BE2C (cell line): ENCODE measurements around the gene RIBC2.
A peak's percentile ranks its signal among the peaks of the same experiment; 100 is the strongest.

Experiments used
- DNase-seq: peaks from one replicate; pipeline ENCODE4 v3.0.0-alpha.2; 2020
- H3K27me3 ChIP-seq: fragments of 250-450 bp; sonication (Bioruptor Pico); 2 replicates; pipeline ENCODE4 v1.5.1; 2020; ENCODE audit warnings: mild to moderate bottlenecking
- H3K36me3 ChIP-seq: fragments of 250-450 bp; sonication (Bioruptor Pico); 2 replicates; pipeline ENCODE4 v1.5.1; 2020; ENCODE audit warnings: mild to moderate bottlenecking
- H3K4me1 ChIP-seq: fragments of 250-450 bp; sonication (Bioruptor Pico); 2 replicates; pipeline ENCODE4 v1.5.1; 2020
- H3K4me3 ChIP-seq: 2 replicates; pipeline ENCODE4 v1.5.1; 2011; ENCODE audit warnings: low read depth, low read length
- H3K9me3 ChIP-seq: fragments of 250-450 bp; sonication (Bioruptor Pico); 2 replicates; pipeline ENCODE4 v1.5.1; 2020
- TF ChIP-seq, protein P1 (sequence below): IDR thresholded peaks from 2 replicates; pipeline ENCODE4 v1.5.1; 2012; ENCODE audit warnings: mild to moderate bottlenecking, low read depth, low read length

Gene RIBC2

DNA sequence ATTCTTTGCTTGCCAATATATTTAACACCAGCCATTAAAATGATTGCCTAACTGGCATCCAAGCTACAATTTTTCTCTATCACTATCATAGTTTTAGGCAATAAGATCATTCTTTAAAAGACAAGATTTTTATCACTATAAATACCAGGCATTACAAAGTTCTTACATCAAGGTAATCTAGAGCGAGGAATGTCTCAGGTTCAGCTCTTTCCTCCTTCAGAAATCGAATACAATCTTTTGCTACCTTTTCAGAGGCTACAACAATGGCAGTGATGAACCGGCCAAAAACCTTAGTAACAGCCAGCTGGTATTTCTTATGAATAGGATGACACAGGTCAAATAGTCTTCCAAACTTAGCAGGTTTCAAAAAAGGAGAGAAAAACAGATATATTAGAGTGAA, 23.9 kb upstream of the RIBC2 start:
- H3K27me3 ChIP-seq = no peaks in the 10 kb centered on the region
- H3K9me3 ChIP-seq = no peaks in the 10 kb centered on the region
- no peaks in the 10 kb centered on the region for H3K4me1 ChIP-seq
- DNase-seq = no peak
- H3K4me3 ChIP-seq = no peak overlapping the region
- no peaks in the 10 kb centered on the region for H3K36me3 ChIP-seq
- TF ChIP-seq, protein P1, sequence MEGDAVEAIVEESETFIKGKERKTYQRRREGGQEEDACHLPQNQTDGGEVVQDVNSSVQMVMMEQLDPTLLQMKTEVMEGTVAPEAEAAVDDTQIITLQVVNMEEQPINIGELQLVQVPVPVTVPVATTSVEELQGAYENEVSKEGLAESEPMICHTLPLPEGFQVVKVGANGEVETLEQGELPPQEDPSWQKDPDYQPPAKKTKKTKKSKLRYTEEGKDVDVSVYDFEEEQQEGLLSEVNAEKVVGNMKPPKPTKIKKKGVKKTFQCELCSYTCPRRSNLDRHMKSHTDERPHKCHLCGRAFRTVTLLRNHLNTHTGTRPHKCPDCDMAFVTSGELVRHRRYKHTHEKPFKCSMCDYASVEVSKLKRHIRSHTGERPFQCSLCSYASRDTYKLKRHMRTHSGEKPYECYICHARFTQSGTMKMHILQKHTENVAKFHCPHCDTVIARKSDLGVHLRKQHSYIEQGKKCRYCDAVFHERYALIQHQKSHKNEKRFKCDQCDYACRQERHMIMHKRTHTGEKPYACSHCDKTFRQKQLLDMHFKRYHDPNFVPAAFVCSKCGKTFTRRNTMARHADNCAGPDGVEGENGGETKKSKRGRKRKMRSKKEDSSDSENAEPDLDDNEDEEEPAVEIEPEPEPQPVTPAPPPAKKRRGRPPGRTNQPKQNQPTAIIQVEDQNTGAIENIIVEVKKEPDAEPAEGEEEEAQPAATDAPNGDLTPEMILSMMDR = no peak

DNA sequence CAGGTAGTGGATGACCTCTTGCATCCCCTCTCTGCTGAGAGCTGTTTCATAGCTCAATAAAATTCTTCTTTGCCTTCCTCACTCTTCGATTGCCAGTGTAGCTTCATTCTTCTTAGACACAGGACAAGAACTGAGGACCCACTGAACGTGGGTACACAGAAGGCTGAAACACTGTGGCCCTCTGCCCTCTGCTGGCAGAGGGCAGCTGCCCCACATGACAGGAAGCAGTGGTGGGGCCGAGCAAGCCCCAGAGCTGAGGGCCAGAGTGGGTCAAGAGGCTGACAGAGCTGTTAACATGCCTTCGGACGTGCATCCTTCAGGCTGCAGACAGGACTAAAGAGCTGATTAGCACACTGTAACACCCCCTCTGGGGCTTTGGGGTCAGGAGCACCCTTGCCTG, 15.7 kb upstream of the RIBC2 start:
- H3K27me3 ChIP-seq = no peaks in the 10 kb centered on the region
- DNase-seq = no peak
- H3K36me3 ChIP-seq = no peaks in the 10 kb centered on the region
- H3K9me3 ChIP-seq = no peaks in the 10 kb centered on the region
- H3K4me3 ChIP-seq = no peak overlapping the region
- TF ChIP-seq, protein P1 = peak; percentile 24; the same call in 1 of the 2 replicates
- H3K4me1 ChIP-seq = peaks cover 7% of the 10 kb centered on the region; the same call in 1 of the 2 replicates

DNA sequence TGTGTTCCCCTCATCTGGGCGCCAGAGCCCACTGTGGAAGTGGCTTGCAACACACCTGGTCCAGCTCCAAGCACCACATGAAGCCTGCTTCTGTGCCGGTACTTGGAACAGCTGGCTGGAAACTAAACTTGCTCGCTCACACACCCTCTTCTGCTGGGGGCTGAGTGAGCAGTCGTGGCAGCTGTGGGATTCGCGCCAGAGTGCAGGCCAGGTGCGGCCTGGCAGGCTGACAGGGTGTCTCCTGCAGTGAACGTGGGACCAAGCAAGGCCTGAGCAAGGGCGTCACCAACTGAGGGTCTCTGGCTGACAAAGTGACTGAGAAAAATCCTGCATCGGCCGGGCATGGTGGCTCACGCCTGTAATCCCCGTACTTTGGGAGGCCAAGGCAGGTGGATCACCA, 15.3 kb upstream of the RIBC2 start:
- Histone ChIP-seq H3K9me3 (no peaks in the 10 kb centered on the region), H3K36me3 (no peaks in the 10 kb centered on the region), H3K4me3 (no peak overlapping the region), H3K27me3 (no peaks in the 10 kb centered on the region), H3K4me1 (peaks cover 7% of the 10 kb centered on the region; the same call in 1 of the 2 replicates)
- peak; percentile 20 for DNase-seq
- TF ChIP-seq, protein P1 = no peak

DNA sequence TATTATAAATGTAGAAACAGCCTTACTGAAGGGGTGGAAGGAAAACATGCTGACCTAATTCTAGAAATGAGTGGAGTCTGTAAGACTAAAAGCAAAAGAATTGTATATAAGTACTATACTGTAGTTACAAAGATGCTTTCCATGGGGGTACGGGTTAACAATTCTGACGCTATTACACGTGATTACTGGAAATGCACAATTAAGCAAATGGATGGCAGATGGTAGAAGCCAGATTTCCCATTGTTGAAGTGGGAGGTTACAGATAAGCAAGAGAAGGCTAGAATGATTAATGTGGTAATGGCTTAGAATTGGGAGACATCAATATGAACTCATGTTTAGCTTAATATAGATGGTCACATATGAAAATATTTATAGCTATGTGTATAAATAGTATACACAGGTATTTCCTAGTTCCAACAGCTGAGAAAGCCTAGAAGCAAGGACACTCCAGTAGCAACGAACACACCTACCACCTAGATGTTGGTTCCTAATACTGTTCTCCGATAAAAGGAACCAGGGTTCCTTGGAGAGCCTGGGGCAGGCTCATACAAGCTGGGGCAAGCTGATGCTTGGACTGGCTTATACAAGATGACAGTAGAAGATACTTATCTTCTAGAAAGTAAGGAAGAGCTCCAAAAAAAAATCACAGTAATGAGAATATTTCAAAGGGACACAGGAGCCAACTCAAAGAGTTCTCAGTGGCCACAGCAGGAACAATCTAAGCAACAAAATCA, 13.6 kb upstream of the RIBC2 start:
- no peaks in the 10 kb centered on the region for H3K36me3 ChIP-seq

DNA sequence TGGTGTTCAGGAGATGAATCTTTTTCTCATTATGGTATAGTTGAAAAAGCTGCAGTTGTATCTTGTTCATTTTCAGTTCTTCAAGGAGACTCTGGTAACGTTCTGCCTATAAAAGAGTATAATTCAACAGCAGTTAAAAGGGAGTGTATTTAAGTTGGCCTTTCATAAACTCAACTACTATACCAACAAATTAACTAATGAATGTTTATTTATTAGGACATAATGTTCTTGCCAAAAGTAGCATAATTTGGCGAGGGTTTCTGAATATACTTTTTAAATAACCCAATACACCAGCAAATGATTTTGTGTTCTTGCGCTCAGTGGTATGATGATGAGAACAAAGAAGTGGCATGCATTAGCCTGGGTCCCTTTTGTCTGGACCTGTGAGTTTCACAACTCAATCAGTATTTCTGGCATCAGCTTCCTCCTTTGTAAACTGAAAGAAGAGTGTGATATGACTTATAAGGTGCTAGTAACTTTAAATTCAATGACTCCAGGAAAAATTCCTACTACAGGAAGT, 11.0 kb upstream of the RIBC2 start:
- Histone ChIP-seq H3K27me3 (no peaks in the 10 kb centered on the region), H3K36me3 (no peaks in the 10 kb centered on the region), H3K9me3 (no peaks in the 10 kb centered on the region), H3K4me3 (no peak overlapping the region), H3K4me1 (peaks cover 7% of the 10 kb centered on the region; the same call in 1 of the 2 replicates)
- TF ChIP-seq, protein P1 = no peak
- DNase-seq = no peak

More for the DNA sequence above, 13.6 kb upstream of the RIBC2 start:
- Histone ChIP-seq H3K27me3 (no peaks in the 10 kb centered on the region), H3K4me3 (no peak overlapping the region), H3K4me1 (peaks cover 7% of the 10 kb centered on the region; the same call in 1 of the 2 replicates), H3K9me3 (no peaks in the 10 kb centered on the region)
- TF ChIP-seq, protein P1 = no peak
- DNase-seq = no peak

DNA sequence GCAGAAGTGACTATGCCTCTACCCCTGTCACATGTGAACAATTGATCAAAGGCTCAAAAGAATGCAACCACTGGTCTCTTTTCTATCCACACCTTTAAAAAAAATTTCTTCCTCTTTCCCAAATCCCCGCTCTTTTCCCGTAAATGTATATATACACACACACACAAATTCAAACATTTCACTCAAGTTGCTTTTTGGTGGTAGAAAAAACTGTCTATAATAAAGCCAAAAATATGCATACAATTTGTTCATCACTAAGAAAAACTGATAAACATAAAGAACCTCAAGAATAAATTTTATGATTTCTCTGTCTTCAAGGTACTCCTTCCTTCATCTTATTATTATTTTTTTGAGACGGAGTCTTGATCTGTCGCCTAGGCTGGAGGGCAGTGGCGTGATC, 5.7 kb upstream of the RIBC2 start:
- TF ChIP-seq, protein P1 = no peak
- Histone ChIP-seq H3K9me3 (peaks cover 3% of the 10 kb centered on the region), H3K36me3 (no peaks in the 10 kb centered on the region), H3K4me3 (no peak overlapping the region), H3K27me3 (no peaks in the 10 kb centered on the region), H3K4me1 (no peaks in the 10 kb centered on the region)
- no peak for DNase-seq
